Activated B cell treated with CpG ODN at 0.5 μM for 24 hours (primary cell): ENCODE measurements around the gene EXOC3. TPM values are rescaled to one million over a fixed set of nuclear protein-coding genes. Genes with fewer than 3 reads are reported as not detected.
"Not testable (repeated sequence)": the region's sequence is repeated elsewhere in the genome, so short reads cannot be mapped to it uniquely, and the experiment has no call there.

Source experiments
- ATAC-seq: fragments of 200-7000 bp; cut with Tn5 transposase; one replicate; pipeline ENCODE4 v1.10.0; 2021; ENCODE audit warnings: low read depth, mild to moderate bottlenecking, moderate library complexity
- CTCF ChIA-PET: fragments of 350-600 bp; sonication (Branson Sonifier 250); formaldehyde crosslinking; loops from one replicate; lab custom pipeline; 2021; ENCODE audit warnings: antibody characterized with exemption; lab: Charles Lee
- POLR2A ChIA-PET: fragments of 350-600 bp; sonication (Branson Sonifier 250); formaldehyde crosslinking; loops from one replicate; lab custom pipeline; 2021; ENCODE audit warnings: antibody characterized with exemption; lab: Charles Lee
- DNase-seq: peaks from one replicate; pipeline ENCODE4 v3.0.0; 2022
- H3K27ac Mint-ChIP-seq: one replicate; pipeline ENCODE4 v1.8.0; 2020; ENCODE audit warnings: mixed read lengths
- H3K27me3 Mint-ChIP-seq: one replicate; pipeline ENCODE4 v1.8.0; 2021; ENCODE audit warnings: mixed read lengths
- H3K36me3 Mint-ChIP-seq: one replicate; pipeline ENCODE4 v1.8.0; 2021; ENCODE audit warnings: low read depth, mixed read lengths
- H3K4me1 Mint-ChIP-seq: one replicate; pipeline ENCODE4 v1.8.0; 2021; ENCODE audit warnings: mixed read lengths
- H3K4me3 Mint-ChIP-seq: one replicate; pipeline ENCODE4 v1.8.0; 2020; ENCODE audit warnings: mild to moderate bottlenecking, mixed read lengths
- H3K9me3 Mint-ChIP-seq: one replicate; pipeline ENCODE4 v1.8.0; 2020; ENCODE audit warnings: mixed read lengths
- intact Hi-C: fragments of 100-400 bp; cut with micrococcal nuclease; formaldehyde crosslinking; loops from one replicate; pipeline ENCODE4 v1.15.1; 2024
- total RNA-seq: library from RNA; stranded (reverse); gene quantifications from 2 replicates; pipeline ENCODE4 v1.2.3, GENCODE V29; 2022
- TF ChIP-seq, protein P1 (sequence below): fragments of 200-600 bp; IDR thresholded peaks from one replicate; pipeline ENCODE4 v1.8.0; 2022; ENCODE audit warnings: antibody characterized with exemption, mild to moderate bottlenecking

EXOC3 gene
- total RNA-seq, 1 donor from 2014 or later: 79.6 TPM

DNA sequence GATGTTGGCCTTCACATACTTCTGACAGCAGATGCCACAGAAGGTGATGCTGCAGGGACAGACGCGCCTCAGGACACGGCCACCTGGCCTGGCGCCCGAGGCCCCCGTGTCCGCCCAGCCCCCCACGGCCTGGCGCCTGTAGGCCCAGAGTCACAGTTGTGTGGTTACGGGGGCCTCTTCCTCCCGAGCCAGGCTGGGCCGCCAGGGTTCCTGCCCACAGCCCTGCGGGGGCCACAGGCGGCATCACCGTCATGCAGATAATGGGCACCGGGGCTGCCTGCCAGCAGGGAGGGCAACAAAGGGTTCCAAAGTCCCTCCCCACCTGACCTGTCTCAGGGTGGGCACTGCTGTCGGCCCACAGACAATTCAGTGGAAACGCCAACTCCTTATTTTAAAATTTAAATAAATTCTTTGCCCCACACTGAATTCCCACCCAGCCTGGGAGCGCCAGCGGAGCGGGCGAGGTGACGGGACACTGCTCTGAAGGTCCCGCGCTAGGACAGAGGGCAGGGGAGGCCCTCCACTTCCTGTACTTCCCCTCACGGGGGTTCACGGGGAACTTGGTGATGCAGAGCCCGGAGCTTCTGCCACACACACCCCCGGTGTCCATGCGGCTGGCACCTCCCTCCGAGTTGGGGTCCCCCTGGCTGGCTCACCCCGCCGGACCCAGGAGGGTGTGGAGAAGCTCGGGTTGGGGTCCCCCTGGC, 40.6 kb downstream of the EXOC3 start:
- no peak for DNase-seq
- Mint-ChIP-seq H3K4me1 (no peaks in the 10 kb centered on the region), H3K9me3 (no peaks in the 10 kb centered on the region), H3K27ac (no peak overlapping the region), H3K36me3 (no peaks in the 10 kb centered on the region), H3K4me3 (no peak overlapping the region), H3K27me3 (peaks cover 18% of the 10 kb centered on the region)
- intact Hi-C loops: no loop called here
- TF ChIP-seq, protein P1, sequence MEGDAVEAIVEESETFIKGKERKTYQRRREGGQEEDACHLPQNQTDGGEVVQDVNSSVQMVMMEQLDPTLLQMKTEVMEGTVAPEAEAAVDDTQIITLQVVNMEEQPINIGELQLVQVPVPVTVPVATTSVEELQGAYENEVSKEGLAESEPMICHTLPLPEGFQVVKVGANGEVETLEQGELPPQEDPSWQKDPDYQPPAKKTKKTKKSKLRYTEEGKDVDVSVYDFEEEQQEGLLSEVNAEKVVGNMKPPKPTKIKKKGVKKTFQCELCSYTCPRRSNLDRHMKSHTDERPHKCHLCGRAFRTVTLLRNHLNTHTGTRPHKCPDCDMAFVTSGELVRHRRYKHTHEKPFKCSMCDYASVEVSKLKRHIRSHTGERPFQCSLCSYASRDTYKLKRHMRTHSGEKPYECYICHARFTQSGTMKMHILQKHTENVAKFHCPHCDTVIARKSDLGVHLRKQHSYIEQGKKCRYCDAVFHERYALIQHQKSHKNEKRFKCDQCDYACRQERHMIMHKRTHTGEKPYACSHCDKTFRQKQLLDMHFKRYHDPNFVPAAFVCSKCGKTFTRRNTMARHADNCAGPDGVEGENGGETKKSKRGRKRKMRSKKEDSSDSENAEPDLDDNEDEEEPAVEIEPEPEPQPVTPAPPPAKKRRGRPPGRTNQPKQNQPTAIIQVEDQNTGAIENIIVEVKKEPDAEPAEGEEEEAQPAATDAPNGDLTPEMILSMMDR: no peak
- ATAC-seq: no peak
- ChIA-PET CTCF (no interaction called here), POLR2A (no interaction called here)

DNA sequence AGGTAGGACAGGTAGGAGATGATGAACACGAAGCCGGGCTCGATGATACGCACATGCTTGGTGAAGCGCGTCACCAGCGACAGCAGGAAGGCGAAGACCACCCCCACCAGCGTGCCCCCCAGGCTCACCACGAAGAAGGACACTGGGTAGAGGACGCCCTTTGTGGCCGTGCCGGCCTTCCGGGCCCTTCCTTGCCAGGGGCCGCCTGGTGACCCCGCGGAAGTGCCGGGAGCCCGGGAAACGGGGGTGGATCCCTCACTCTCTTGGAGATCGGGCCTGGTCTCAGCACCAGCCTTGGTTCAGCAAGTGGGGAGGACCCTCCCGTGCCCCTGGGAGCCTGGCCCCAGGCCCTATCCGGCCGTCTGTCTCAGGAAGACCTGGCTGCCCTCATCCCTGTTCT, 41.6 kb downstream of the EXOC3 start:
- no peak for ATAC-seq
- Mint-ChIP-seq H3K4me1 (no peaks in the 10 kb centered on the region), H3K9me3 (no peaks in the 10 kb centered on the region), H3K4me3 (no peak overlapping the region), H3K27ac (no peak overlapping the region), H3K27me3 (peaks cover 18% of the 10 kb centered on the region), H3K36me3 (no peaks in the 10 kb centered on the region)
- ChIA-PET CTCF (no interaction called here), POLR2A (no interaction called here)
- DNase-seq: no peak
- TF ChIP-seq, protein P1: no peak
- intact Hi-C loops: no loop called here

DNA sequence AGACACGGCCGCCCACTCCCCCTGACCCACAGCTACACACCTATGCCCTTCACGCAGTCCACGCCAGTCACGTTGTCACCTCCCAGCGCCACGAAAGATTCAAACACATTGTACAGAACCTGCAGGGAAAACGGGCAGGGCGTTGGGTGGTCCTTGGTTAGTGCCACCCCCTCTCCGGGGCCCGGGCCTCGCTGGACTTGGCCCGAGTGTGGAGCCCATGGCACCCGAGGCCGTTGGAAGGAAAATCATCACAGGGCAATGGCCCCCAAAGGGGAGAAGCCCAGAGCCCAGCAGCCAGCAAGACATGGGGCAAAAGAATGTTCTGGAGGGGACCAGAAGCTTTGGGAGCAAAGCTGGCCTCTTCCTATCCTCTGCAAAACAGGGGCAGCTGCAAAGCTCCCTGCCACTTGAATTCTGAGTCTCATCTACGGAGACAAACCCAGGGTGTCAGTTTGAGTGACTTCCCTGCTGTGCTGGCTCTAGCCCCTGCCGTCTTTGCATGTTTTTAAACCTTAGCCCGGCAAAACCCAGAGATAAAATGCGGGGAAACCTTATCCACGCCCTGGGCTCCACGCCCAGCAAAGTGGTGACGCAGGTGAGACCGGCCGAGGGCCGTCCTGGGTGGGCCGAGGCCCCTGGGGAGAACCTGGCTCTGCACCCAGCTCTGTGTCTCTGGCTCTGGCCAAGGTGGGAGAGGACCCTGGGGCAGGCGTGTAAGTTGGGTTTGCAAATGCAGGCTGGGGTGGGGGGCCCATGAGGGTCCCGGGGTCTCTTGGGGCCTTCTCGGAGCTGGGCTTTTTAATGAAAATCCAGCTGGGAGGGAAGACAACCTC, 42.4 kb downstream of the EXOC3 start:
- H3K4me1 Mint-ChIP-seq: no peaks in the 10 kb centered on the region
- intact Hi-C loops: no loop called here
- no peaks in the 10 kb centered on the region for H3K9me3 Mint-ChIP-seq
- TF ChIP-seq, protein P1: no peak
- no peak overlapping the region for H3K27ac Mint-ChIP-seq
- peaks cover 20% of the 10 kb centered on the region for H3K27me3 Mint-ChIP-seq
- ATAC-seq (no peak), DNase-seq (no peak)
- CTCF ChIA-PET: no interaction called here
- H3K4me3 Mint-ChIP-seq: no peak overlapping the region
- H3K36me3 Mint-ChIP-seq: no peaks in the 10 kb centered on the region
- POLR2A ChIA-PET: no interaction called here

DNA sequence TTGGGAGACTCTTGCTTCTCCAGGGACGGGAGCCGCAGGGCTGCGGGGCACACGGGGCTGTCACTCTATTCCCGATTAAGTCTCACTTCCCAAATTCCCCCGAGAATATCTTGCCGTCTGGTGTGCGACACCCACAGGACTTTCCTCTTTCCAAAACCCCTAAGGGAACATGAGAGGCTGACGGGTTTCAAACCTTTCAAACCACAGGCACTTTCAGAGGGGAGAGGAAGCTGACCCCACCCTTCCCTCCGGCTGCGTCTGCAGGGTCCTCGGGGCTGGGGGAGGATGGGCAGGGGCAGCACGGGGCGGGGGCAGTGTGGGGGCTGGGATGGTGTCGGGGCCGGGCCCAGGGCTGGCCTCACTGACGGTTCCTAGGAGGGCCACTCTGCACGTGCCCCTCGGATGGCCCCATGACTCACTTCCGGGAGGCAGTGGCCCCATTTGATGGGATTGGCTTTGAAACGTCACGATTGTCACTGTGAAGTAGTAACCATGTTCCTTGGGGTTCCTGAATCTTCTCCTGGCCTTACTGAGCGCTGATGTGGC, 43.0 kb downstream of the EXOC3 start:
- no peaks in the 10 kb centered on the region for H3K4me1 Mint-ChIP-seq
- no peak overlapping the region for H3K4me3 Mint-ChIP-seq
- H3K27ac Mint-ChIP-seq: no peak overlapping the region
- DNase-seq (no peak), ATAC-seq (no peak)
- TF ChIP-seq, protein P1: no peak
- H3K9me3 Mint-ChIP-seq: no peaks in the 10 kb centered on the region
- ChIA-PET CTCF (no interaction called here), POLR2A (no interaction called here)
- intact Hi-C loops: no loop called here
- H3K27me3 Mint-ChIP-seq: peaks cover 21% of the 10 kb centered on the region
- no peaks in the 10 kb centered on the region for H3K36me3 Mint-ChIP-seq

DNA sequence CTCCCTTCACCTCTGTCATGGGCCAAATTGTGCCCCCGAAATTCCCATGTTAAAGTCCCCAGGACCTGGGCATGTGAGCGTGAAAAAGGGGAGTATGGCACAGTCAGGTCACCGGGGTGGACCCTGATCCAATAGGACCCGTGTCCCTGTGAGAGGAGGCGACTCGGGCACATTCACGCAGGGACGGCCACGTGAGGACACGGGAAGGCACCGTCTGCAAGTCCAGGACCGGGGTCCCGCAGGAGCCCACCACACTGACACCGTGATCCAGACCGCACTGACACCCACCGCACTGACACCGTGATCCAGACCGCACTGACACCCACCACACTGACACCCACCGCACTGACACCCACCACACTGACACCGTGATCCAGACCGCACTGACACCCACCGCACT, 43.6 kb downstream of the EXOC3 start:
- peaks cover 20% of the 10 kb centered on the region for H3K27me3 Mint-ChIP-seq
- DNase-seq, H3K27ac Mint-ChIP-seq, H3K9me3 Mint-ChIP-seq, H3K4me1 Mint-ChIP-seq, CTCF ChIA-PET, ATAC-seq, intact Hi-C loops, H3K4me3 Mint-ChIP-seq, H3K36me3 Mint-ChIP-seq, POLR2A ChIA-PET: not testable (repeated sequence)
